Measurements from ENCODE around the gene TLX3. TPM values are rescaled to one million over a fixed set of nuclear protein-coding genes. Genes with fewer than 3 reads are reported as not detected.
"Not testable (repeated sequence)": the region's sequence is repeated elsewhere in the genome, so short reads cannot be mapped to it uniquely, and the experiment has no call there.

TLX3 gene
- not detected in 2 replicates for total RNA-seq

DNA sequence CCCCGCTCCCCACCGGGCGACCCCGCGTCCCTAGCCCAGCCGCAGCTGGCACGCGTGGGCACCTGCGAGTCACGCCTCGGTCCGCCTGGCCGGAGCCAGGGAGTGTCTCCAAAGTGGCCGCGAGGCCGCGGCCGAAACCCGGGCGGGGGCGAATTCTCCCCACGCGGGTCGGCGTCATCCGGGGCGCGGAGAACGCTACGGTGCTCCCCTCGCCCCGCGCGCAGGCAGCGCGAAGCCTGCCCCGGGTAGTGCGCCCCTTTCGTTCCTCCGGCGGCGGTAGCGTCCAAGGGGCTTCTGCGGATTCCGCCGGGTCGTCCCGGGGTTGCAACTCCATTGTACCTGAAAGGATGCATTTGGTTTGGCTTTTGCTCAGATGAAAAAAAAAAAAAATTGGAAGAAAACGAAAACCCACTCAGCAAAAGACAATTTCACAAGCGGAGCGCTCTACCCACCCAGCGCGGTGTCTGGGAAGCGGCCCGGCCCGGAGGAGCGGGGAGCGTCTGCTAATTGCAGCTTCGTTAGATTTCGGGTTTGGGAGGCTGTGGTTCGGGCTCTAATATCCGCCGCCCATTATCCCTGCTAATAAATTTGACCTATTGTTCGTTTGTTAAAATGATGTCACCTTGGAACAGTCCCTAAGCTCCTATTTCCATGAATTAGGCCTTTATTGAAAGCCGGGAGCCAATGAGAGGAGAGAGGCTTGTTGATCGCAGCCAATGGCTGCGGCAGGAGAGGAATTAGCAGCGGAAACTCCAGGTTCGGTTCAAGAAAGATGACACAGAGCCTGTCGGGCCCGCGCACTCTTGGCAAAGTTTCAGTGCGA lies at the start of gene TLX3:
Gene TLX3, plus strand, starts transcription at position 796 of the 823 bp plus-strand sequence. CDS start 118 bp downstream, outside the sequence.
- intact Hi-C loops (cut with micrococcal nuclease) = no loop called here

DNA sequence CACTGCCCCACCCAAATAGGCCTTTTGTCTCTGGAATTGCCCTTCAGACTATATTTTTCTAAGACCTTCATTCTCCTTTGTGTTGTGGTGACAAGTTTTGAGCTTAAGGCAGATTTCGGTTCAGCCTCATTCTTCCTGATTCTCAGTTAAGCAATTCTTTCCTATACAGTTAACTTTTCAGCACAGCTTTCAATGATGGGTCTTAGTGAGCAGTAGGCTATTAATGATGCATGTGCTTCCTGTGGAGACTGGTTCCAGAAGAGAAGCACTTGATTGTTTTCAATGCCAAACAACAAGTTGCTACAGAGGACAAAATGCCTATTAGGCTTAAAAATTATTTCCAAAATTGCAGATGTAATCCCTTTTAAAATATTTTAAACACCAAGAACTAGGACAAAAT lies 47.7 kb upstream of the TLX3 start:
- intact Hi-C loops (cut with micrococcal nuclease) = no loop called here

DNA sequence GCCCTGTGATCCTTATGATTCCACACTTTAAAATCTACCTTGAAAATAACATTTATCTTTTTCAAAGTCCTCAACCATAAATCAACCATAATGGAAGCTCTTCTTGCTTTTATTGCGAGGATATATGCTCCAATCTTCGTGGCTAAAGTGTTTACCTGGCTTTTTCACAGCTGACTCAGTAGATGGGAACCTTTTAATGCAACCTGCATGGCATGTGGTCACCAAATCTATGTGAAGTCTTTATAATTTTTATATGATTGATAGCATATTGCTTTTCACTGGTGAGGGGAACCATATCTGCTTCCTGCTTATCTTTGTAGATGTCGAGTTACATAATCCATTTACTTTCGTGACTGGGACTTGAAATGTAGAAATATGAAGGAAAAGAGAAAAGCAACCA lies 47.1 kb upstream of the TLX3 start:
- intact Hi-C loops (cut with micrococcal nuclease) = no loop called here

DNA sequence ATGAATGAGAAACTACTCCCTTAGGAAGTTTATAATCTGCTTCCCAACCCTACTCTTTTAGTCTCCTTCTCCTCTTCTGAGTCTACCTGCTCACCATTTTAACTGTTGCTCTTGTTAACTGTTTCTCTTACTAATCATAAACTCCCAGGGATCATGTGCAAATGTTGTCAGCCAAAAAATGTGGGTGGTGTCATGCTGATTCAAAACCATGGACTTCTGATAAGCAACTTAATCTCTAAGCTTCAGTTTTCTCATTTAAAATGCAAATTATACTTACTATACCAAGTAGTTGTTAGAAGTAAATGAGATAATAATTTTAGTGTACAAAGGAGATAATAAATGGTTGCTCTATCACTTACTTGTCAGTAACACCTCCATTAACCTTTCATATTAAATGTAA lies 45.9 kb upstream of the TLX3 start:
- intact Hi-C loops (cut with micrococcal nuclease) = no loop called here

DNA sequence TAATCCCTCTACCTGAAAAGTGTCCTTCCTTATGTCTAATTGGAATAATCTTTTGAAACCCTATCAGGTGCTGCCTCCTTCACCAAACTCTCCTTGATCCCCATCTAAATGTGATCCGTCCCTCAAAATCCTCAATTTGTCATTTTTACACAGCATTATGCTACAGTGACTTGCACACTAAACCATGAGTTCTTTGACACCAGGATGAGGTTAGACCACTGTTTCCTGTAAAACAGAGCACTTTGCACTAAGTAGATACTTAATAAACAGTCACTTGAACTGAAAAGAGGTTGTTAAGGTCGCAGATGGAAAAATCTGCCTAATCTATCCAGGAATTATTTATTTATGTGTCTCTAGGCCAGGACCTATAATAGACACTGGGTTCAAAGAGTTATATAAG lies 44.2 kb upstream of the TLX3 start:
- intact Hi-C loops (cut with micrococcal nuclease) = no loop called here

DNA sequence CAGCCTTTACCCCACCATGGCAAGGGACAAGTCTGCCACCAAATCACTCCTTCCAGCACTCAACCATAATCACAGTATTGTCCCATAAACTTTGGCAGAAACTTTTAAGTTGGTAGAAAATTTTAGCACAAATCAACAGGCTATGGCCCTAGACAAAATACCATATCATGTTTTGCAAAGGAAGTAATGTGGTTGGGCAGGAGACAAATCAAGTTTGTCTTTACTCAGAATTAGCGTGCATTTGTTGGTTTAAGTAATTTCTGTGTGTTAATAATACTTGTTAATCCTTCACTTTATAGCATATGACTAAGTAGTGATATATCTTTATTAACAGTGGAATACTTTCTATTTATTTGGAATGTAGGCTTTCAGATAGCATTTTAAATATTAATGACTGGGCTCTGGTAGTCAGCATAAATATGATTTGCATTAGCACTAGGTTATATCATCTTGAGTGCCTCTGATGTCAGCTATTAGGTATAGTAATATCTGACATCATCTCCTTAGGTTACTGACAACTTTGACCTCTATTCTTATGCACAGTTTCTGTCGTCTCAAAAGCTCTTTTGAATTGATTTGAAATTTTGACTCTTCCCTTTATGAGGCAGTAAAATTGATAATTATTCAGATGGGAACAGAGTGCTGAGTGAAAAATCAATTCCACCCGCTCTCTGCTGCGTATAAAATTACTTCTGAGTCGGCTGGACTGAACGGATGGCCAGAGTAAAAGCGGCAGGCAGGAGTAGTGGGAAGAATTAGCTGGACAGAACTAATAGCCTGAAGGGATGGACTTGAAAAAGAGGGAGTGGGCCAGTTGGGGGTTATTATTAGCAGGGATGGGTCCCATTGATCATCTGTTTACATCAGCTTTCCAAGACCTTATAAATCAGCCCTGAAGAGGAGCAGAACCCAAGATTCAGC lies 40.1 kb upstream of the TLX3 start:
- intact Hi-C loops (cut with micrococcal nuclease) = no loop called here

DNA sequence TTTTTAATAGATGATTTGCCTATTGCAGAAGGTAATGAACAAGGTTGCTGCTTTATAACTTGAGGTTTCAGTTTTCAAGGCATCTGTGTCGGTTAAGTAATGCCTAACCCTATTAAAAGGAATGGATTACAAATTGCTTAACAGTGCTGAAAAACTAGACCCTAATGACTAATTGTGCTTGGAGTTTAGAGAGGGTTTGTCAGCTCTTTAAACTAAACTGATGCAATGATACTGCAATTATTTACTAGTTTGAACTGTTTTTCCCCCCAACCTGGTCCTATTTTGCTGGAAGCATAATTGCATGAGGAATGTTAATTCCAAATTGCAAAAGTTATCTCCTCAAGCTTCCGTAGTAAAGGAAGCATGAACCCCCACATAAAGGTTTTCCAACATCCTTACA lies 39.3 kb upstream of the TLX3 start:
- intact Hi-C loops (cut with micrococcal nuclease) = no loop called here

DNA sequence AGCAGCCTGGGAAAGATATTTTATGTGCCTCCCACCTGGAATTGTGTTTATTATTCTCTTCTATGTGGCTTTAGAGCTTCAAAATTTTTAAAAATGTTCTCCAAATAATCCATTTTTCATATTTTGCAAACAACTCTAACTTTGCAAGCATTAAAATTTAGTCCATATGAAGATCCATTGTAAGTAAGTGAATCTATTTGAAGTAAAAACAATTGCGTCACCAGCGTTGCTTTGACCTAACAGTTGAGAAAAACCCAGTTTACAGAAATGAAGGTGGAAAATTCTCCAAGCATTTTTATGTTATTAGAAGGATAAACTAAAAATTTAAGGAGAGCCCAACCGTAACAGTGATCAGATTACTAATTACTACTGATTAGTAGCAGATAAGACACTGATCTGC lies 38.9 kb upstream of the TLX3 start:
- intact Hi-C loops (cut with micrococcal nuclease) = no loop called here

DNA sequence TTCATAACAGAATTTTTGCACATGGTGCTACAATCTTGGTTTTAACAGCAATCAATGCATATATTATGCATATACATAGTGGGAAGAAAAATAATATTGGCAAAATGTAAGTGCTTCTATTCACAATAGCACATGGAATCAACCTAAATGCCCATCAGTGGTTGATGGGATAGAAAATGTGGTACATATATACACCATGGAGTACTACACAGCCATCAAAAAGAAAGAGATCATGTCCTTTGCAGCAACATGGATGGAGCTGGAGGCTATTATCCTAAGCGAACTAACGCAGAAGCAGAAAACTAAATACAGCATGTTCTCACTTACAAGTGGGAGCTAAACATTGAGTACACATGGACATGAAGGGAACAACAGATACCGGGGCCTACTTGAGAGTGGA lies 37.2 kb upstream of the TLX3 start:
- intact Hi-C loops (cut with micrococcal nuclease) = loop anchor here (2.0 kb wide), 1 partner anchor 71 kb away; no protein-coding TSS in a partner anchor

DNA sequence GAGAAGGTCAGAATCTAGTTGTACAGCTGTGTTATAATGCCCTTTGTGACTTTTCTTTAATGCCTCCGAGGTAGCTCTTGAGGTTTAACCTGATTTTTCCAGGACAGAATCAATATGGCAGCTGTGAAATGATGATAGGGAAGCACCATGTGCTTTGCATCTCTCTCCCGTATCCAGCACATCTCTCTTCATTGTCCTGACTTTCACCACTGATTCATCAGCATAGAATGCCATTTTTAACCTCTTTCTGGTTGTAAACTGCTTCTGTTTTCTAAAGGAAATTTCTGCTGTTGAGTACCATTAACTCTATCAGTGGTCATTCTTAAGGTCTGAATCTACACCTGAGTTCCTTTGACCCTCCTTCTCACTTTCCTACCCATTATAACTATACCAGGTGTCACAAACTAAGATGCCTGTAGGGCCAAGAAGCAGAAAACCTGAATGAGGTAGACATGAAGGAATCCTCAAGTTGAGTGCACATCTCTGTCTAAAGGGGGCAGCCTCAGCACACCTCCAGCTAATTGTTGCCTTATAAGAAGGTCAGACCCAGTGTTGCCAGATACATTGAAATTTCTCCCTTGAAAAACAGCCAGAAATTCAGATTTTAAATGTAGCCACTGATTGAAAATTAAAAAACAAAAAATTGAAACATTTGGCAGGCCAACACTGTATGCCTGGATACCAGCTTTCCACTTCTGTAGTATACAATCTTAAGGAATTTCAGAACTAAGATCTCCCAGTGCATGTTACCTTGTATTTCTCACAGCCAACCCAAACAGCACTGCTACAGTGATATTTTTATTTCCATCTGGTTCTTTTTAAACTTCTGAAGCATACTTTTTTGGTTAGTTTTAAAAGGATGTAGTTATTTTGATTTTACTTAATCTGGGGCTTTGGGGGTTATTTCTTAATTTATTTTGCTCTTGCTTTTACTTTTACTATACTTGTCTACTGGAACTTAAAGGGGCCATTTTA lies 35.8 kb upstream of the TLX3 start:
- intact Hi-C loops (cut with micrococcal nuclease) = loop anchor here (2.0 kb wide), 1 partner anchor 70 kb away; no protein-coding TSS in a partner anchor

DNA sequence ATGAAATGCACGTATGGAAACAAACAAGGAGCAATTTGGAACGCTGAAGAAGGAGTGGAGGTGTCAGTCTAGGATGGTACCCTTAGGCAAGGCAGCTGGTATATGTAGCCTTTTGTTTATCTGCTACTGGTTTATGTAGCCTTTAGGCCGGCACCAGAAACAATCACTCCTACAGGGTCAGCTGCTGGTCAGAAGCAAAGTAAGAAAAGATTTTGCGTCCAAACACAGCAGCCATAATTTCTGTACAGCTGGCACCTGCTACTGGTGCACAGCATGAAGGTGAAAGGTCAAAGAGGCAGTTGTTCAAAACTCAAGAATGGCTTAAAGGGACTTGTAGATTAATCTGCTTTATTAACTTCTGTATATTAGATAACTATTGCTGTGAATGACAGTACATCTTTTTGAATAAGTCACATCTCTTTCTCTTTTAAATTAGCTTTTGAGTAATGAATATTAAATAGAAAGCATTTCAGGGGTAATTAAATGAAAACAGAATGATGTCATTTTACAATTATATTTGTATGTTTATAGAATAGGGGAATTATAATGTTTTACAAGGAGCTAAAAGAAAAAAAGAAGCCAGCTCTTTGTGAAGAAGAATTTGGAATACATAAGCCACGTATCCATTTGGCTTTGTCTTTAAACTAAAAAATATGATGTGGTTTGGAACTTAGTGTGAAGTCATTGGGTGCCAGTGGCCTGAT lies 33.1 kb upstream of the TLX3 start:
- intact Hi-C loops (cut with micrococcal nuclease) = no loop called here

DNA sequence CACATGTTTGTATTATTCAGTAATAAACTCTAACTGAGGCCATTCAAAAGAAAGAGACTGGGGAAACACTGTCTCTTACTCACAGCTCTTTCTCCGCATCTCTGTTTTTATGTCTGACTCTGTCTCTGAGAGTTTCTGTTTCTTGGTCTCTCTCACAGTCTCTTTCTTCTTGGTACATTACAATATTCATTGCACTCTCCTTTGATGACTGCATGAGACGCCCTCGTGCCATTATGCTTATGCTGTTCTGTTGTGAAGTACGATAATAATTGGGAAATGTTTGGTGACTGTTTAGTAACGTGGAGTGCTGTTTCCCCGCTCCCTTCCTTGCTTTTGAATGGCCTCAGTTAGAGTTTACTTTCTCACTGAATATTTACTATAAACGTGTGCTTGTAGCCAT lies 25.3 kb upstream of the TLX3 start:
- intact Hi-C loops (cut with micrococcal nuclease) = no loop called here

DNA sequence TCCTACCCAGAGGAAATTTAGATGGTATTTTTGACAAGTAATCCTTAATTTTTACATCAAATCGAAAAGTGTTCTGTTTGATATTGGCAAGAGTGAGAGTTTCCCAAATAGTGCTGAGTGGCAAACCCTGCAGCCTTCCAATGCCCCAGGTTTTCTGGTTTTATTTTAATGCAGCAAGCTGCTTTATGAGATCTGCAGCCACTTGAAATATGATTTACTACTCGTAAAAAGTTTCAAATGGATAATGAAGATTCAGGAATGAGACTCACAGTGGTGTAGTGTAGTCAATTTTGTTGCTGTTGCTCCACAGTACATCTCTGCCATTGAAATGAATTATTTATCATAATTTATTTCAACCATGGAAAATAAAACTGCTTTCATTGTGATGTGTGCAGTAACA lies 23.6 kb upstream of the TLX3 start:
- intact Hi-C loops (cut with micrococcal nuclease) = no loop called here

DNA sequence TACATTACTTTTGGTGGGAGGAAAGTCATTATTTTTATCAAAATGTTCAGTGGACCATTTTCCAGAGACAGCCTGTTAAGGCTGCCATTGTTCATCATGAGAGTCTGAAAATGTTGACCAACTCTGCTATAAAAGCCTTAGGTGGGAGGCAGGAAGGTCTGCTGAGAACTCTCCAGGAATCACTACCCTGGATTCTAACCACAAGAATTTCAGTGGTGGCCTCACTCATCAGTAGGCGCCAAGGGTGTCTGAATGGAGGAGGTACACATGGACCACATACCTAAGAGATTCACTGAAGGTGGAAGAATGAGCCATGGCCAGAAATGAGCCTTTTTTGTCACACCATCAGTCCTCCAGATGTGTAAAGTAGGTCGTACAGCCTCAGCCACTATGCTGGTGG lies 21.0 kb upstream of the TLX3 start:
- intact Hi-C loops (cut with micrococcal nuclease) = no loop called here

DNA sequence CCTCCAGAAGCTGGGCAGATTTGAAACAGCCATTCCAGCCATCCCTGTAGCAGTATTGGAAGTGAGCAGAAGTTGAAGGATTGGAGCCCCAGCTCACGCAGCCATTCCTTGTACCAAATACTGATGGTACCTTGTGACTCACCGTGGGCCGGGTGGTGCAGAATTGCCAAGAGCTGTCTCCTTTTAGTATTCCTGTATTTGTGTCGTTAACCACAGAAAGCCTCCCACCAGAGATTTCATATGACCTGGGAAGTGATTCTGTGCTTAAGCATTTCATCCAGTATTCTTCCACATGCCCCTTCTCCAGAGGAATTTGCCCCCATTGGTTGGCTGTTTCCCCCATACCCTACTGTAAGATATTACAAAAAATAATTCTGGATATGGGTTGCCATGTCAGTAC lies 17.7 kb upstream of the TLX3 start:
- intact Hi-C loops (cut with micrococcal nuclease) = no loop called here

DNA sequence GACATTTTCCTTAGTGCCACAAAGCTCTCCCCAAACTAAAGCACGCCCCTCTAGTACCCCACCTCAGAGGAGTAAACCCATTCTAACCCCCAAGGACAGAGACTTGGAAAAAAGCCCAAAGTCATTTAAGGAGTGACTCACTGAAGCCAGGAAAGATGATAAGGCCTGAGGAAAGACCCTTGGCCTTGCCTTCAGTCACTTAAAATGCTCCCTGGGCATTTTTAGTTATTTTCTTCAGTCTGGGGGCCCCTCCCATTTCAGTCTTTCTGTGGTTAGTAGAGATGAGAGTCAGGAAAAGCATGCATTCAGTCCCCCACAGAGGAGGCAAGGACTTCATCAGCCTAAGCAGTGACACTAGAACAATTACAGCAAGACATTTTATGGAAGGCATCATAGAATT lies 13.7 kb upstream of the TLX3 start:
- intact Hi-C loops (cut with micrococcal nuclease) = no loop called here

DNA sequence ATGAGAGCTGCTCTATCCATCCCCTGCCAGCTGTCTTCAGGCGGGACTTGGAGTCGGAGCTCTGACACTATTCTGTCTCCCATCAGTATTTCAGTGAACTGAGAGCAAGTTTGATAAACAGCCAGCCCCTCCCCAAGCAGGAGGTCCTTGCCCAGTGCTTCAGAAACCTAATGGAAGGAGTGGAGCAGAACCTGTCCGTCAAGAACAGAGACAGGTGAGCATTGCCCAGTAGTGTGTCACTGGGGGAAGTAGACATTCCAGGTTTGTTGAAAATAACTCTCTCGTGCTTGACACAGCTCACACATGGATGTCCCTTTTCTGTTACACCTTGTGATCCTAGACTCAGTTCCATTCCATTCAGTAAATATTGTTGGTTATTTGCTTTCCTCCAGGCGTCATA lies 13.2 kb upstream of the TLX3 start:
- intact Hi-C loops (cut with micrococcal nuclease) = no loop called here

DNA sequence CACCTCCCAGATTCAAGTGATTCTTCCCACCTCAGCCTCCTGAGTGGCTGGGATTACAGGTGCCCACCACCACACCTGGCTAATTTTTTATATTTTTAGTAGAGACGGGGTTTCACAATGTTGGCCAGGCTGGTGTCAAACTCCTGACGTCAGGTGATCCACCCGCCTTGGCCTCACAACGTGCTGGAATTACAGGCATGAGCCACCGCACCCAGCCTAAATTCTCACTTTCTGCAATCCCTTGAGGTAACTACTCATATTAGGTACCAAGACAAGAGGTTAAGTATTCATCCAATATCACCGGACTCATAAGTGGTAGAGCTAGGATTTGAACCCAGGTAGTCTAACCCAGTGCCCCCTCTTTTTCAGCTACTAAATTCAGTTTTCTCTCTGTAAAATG lies 11.1 kb upstream of the TLX3 start:
- intact Hi-C loops (cut with micrococcal nuclease) = not testable (repeated sequence)

DNA sequence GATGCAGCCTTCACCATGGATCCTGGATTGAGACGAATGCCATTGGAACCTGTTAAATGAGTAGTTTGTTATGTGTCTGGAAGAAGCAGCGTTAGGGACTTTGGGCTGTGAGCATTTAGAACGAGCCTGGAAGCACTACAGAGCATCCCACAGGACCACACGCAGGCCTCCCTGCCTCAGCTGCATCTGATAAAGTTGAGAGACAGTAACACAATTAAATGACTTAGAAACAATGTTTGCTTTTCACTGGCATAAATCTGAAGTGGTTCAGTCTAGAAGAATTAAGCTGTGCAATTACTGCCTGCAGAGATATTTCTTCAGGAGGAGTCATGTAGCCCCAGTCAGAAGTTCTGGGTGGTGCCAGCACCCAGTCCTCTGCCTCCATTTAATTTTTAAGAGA lies 9.8 kb upstream of the TLX3 start:
- intact Hi-C loops (cut with micrococcal nuclease) = no loop called here

DNA sequence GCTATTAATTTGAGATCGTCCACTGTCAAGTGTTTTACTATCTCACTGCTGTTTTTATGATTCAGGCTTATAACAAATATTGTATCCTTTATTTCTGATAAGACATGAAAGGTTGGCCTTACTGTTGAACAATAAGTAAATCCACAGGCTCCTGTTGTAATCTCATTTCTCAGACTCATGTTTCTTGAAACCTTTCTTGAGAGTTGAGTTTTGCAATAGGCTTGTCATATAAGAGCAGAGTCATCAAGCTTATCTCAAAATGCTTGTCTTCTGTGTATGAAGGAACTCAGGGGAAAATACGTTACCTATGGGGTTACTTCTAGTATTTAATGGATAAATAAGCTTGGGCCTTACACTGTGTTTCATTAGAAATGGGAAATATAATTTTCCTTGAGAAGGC lies 9.2 kb upstream of the TLX3 start:
- intact Hi-C loops (cut with micrococcal nuclease) = no loop called here

DNA sequence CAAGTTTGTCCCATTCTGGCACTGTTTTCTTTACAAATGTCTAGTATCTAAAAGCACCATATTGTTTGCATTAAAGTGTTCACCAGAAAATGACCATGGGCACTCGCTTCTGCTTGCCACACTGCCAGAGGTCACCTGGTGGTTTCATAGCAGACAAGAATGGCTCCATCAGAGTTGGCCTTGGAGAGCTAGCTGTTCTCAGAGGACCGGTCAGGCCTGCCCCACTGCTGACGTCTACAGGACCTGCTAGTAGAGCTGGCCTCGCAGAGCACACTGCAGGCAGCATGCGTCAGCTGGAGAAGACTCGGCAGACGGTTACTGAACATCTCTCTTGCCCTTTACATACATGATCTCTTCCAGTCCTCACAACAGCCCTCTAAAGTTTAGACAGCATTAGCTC lies 8.7 kb upstream of the TLX3 start:
- intact Hi-C loops (cut with micrococcal nuclease) = no loop called here

Data from T-helper 1 cell treated with Interleukin-12 subunit alpha and Interleukin-12 subunit beta and Interleukin-4 antibody, amounts not matched to agents 30 ng/mL and 1 ng/mL, for 36 hours (primary cell).